Activated naive CD8-positive, alpha-beta T cell treated with anti-CD3 and anti-CD28 coated beads, Interleukin-2, amount 50 U/mL, for 24 hours (primary cell): ENCODE results near the gene DUSP8.
A peak's percentile ranks its signal among the peaks of the same experiment; 100 is the strongest.

Source experiments
- ATAC-seq: fragments of 150-1000 bp; cut with Tn5 transposase; one replicate; pipeline ENCODE4 v1.10.0; 2021
- DNase-seq: peaks from one replicate; pipeline ENCODE4 v3.0.0; 2021
- H3K27ac Mint-ChIP-seq: one replicate; pipeline ENCODE4 v1.8.0; 2021; ENCODE audit warnings: mild to moderate bottlenecking, mixed read lengths
- H3K27me3 Mint-ChIP-seq: one replicate; pipeline ENCODE4 v1.8.0; 2021; ENCODE audit warnings: mixed read lengths
- H3K36me3 Mint-ChIP-seq: one replicate; pipeline ENCODE4 v1.8.0; 2021; ENCODE audit warnings: low read depth, mixed read lengths
- H3K4me1 Mint-ChIP-seq: one replicate; pipeline ENCODE4 v1.8.0; 2021; ENCODE audit warnings: mixed read lengths
- H3K4me3 Mint-ChIP-seq: one replicate; pipeline ENCODE4 v1.8.0; 2021; ENCODE audit warnings: mild to moderate bottlenecking, moderate library complexity, mixed read lengths
- H3K9me3 Mint-ChIP-seq: one replicate; pipeline ENCODE4 v1.8.0; 2021; ENCODE audit warnings: mixed read lengths

Gene DUSP8

DNA sequence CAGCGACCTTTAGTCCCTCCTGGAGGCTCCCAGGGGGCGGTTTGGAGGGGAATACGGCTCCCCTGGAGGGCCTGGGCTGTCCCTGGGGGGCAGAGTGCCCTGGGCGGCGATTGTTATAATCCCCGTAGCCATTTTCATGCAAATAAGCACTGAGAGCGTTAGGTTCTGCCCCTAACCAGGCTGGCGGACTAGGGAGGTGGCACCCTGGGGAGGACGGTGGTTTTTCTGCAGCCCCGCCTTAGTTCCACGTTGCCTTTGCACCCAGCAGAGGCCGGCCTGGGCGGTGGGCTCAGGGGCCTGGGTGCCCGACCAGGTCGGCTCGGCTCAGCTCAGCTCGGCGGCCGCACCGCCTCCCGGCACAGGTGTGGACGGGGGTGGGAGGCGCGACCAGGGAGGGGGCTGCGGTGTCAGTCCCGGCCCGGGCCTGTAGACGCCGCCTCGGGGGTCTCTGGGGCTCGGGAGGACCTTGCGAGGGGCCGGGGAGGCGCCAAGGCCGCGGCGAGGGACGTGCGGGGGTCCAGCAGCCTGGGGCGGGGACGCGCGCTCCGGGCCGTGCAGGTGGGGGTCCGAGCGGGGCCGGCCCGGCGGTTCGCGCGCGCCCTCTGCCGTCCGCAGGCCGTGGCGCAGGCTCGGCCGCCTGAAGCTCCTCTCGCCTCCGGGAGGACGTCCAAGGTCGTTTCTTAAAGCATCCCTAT lies 2.3 kb upstream of the DUSP8 start:
- DNase-seq, result peak; percentile 66
- Mint-ChIP-seq H3K4me1 (peaks cover 14% of the 10 kb centered on the region), H3K36me3 (no peaks in the 10 kb centered on the region), H3K9me3 (peaks cover 14% of the 10 kb centered on the region), H3K27ac (no peak overlapping the region), H3K4me3 (no peak overlapping the region), H3K27me3 (peaks cover 18% of the 10 kb centered on the region)
- ATAC-seq, result peak; percentile 62

DNA sequence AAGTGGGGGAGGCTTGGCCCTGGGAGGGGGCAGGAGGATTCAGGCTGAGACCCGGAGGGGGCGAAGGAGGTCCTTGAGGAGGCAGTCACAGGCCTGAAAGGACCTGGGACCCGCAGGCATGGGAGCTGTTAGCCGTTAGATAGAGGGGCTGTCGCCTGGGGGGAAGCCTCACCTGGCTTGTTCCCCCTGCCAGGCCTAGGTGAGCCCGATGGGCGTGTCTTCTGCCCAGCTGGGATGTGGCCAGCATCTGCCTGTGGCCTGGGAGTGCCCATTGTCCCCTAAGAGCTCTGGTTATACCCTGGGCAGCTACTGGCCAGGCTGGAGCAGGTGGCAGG lies 1.8 kb upstream of the DUSP8 start:
- ATAC-seq (no peak), DNase-seq (no peak)
- H3K4me1 Mint-ChIP-seq, result peaks cover 16% of the 10 kb centered on the region
- peaks cover 18% of the 10 kb centered on the region for H3K27me3 Mint-ChIP-seq
- peaks cover 9% of the 10 kb centered on the region for H3K9me3 Mint-ChIP-seq
- H3K4me3 Mint-ChIP-seq, result peak overlapping the region; percentile 42
- no peaks in the 10 kb centered on the region for H3K36me3 Mint-ChIP-seq
- no peak overlapping the region for H3K27ac Mint-ChIP-seq

DNA sequence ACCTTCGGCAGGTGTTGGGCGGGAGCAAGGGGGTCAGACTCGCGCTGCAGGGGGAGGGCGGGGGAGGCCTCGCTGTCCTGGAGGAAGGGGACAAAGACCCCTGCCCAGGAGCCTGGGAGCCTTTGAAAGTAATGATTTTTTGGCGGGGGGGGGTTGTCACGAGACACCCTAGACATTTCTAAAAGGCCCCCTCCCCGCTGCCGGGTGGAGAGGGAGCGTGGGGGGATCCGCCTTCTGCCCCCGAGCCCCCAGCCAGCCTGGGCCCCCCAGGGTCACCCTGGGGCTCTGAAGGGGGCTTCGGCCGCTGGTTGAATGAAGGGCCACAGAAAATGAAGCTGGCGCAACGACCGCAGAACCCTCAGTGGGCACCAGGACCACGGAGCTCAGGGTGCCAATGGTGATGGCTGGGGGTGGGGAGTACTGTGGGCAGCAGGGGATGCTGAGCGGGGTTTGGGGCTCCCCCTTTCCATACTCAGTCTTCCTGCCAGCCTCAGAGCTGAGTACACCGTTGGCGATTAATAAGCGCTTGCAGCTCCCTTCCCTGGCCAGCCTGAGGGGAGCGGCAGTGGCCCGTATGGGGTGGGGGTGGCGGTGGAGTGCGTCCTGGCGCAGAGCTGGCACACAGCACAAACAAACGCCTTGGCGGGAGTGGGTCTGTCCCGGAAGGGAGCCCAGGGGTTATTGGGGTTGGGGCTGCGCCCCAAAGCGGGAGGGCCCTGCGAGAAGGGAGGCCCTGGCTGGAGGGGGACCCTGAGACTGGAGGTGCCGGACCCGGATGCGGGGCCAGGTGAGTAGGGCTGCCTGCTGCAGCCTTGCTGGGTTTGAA lies 1.2 kb upstream of the DUSP8 start:
- H3K9me3 Mint-ChIP-seq, result peaks cover 3% of the 10 kb centered on the region
- H3K27ac Mint-ChIP-seq, result no peak overlapping the region
- DNase-seq, result peak; percentile 34
- ATAC-seq, result no peak
- H3K27me3 Mint-ChIP-seq, result peaks cover 18% of the 10 kb centered on the region
- peak overlapping the region; percentile 42 for H3K4me3 Mint-ChIP-seq
- H3K36me3 Mint-ChIP-seq, result no peaks in the 10 kb centered on the region
- peaks cover 16% of the 10 kb centered on the region for H3K4me1 Mint-ChIP-seq

DNA sequence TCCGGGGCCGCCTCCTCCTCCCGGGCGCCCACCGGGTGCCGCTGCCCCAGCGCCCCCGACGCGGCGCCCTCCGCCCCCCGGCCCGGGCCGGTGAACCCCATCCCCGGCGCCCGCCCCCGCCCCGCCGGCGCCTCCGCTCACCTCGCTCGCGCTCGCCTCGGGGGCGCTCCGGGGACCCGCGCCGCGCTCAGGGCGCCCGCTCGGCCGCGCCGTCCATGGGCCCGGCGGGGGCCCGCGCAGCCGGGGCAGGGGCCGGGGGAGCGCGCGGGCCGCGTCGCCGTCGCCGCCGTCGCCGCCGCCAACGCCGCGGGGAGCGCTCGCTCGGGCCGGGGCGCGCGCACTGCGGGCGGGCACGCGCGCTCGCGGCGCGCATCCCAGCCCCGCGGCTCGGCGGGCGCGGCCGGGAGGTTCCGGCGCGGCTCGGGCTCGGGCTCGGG lies 293 bp downstream of the DUSP8 start:
- Mint-ChIP-seq H3K27me3 (peaks cover 18% of the 10 kb centered on the region), H3K27ac (no peak overlapping the region), H3K9me3 (no peaks in the 10 kb centered on the region), H3K4me1 (peaks cover 16% of the 10 kb centered on the region), H3K36me3 (no peaks in the 10 kb centered on the region), H3K4me3 (no peak overlapping the region)
- ATAC-seq (no peak), DNase-seq (no peak)

DNA sequence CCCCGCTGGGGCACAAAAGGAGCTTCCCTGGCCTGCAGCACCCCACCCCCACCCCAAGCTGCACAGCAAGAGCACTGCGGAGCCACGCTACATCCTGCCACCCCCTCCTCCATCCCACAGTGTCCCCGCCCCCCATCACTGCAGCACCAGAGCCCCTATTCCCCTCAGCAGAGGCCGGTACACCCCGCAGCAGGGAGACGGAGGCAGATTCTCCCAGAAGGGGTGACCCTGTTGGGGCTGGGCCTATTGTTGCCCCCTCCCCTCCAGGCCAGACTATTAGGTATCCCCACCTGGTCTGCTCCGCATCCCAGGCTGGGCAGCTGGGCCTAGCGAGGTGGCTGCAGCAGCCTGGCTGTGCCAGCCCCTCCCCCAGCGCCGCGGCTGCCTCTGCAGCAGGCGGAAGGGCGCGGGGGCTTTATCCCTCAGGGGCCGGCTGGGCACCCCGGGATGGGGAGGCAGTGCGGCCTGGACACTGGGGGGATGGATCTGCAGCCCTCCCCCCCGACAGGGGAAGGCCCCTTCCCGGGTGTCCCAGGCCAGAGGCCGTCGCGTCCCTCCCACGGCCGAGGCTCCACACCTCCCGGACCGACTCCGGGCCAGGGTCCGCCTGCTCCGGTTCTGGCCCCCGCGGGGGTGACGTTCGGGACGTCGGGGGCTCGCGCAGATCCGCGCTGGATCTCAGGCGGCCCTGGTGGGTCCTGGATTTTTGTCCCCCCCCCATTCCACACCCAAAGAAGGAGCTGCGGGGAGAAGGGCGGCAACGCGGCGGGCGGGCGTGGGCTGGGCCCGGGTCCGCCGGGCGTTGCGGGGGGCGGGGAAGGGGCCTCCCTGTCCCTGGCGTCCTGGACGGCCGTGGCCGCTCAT lies 943 bp downstream of the DUSP8 start:
- Mint-ChIP-seq H3K4me3 (peak overlapping the region; percentile 50), H3K36me3 (no peaks in the 10 kb centered on the region), H3K27ac (no peak overlapping the region), H3K27me3 (peaks cover 18% of the 10 kb centered on the region), H3K9me3 (no peaks in the 10 kb centered on the region), H3K4me1 (peaks cover 16% of the 10 kb centered on the region)
- DNase-seq (no peak), ATAC-seq (no peak)

DNA sequence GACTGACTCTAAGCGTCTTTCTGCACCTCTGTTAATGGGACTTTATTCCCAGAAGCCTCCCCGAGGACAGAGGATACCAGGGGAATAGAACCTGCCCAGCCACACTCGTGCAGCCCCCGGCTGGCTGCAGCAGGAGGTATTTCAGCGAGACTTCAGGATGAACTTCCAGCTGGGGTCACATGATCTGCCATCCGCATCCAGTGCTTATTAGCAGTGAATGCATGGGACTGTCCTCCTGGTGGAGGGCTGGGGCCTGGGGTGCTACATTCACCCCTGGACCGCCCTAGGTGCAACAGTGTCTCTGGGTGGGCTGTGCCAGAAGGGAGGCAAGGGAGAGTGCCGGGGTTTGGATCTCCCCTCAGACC lies 1.6 kb downstream of the DUSP8 start:
- Mint-ChIP-seq H3K4me1 (peaks cover 16% of the 10 kb centered on the region), H3K27ac (no peak overlapping the region), H3K36me3 (no peaks in the 10 kb centered on the region), H3K9me3 (no peaks in the 10 kb centered on the region), H3K27me3 (peaks cover 15% of the 10 kb centered on the region), H3K4me3 (peak overlapping the region; percentile 50)
- DNase-seq (no peak), ATAC-seq (no peak)

DNA sequence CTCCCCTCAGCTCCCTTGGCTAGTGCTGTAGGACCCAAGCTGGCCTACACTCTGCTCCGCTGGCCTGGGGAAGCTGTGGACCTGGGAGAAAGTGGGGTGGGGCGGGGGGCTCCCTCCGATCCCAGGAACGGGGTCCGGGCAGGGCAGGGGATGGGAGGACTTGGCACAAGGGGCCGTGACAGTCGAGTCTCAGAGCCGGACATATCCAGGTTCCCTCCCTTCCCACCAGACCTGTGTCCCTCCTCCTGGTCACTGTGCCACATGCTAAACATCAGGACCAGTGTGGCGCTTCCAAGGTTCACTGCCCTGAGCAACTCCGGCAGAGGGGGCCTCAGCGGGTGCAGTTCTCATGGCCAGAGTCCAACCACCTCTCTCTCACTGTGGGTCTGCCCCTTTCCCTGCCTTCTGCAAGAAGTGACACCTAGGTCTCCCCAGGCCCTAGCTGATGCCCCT lies 2.0 kb downstream of the DUSP8 start:
- H3K4me3 Mint-ChIP-seq, result no peak overlapping the region
- no peak for ATAC-seq
- H3K9me3 Mint-ChIP-seq, result no peaks in the 10 kb centered on the region
- no peak overlapping the region for H3K27ac Mint-ChIP-seq
- H3K4me1 Mint-ChIP-seq, result peaks cover 15% of the 10 kb centered on the region
- peaks cover 10% of the 10 kb centered on the region for H3K27me3 Mint-ChIP-seq
- H3K36me3 Mint-ChIP-seq, result no peaks in the 10 kb centered on the region
- DNase-seq, result no peak

DNA sequence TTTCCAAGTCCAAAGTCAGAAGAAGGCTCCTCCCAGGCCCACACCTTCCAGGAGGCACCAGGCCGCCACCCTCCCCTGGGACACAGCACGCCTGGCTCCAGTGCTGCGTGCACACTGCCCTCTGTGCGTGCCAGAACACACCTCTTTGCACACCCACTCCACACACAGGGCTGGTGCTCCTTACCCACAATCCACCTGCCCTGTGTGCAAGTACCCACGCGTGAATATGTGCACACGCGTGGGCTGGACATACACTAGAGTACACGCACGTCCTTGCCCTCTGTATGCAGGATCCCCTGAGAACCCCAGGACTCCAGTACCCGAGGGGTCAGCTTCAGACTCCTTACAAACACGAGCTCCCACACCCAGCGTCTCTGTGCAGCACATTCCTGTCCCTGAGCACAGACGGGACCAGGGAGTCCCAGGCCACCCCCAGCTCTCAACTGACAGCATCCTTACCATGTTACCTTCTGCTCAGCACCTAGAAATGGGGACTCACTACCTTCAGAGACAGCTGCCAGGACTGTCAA lies 2.8 kb downstream of the DUSP8 start:
- DNase-seq (no peak), ATAC-seq (no peak)
- Mint-ChIP-seq H3K4me3 (no peak overlapping the region), H3K27me3 (peaks cover 8% of the 10 kb centered on the region), H3K36me3 (no peaks in the 10 kb centered on the region), H3K4me1 (peaks cover 13% of the 10 kb centered on the region), H3K27ac (no peak overlapping the region), H3K9me3 (no peaks in the 10 kb centered on the region)

DNA sequence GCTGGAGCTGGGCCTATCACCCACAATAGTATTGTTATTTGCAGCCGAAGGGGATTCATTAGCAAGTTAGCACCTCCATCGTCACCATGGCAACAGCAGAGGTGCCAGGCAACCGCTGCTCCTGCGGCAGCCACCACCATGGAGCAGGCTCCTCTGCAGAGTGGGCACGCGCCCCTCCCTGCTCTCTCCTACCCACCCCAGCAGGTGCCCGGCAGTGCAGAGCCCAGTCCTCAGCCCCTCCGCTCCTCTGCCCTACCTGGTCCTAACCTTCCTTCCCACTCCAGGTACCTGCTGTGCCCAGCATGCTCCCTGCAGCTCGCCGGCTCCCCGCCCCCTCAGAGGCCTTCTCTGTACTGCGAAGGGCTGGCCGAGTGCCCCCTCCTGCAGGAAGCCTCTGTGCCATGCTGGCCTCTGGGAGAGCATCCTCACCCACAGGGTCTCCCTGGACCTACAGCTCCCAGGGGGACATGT lies 3.6 kb downstream of the DUSP8 start:
- ATAC-seq (no peak), DNase-seq (peak; percentile 33)
- H3K27me3 Mint-ChIP-seq, result peaks cover 6% of the 10 kb centered on the region
- no peak overlapping the region for H3K4me3 Mint-ChIP-seq
- H3K9me3 Mint-ChIP-seq, result no peaks in the 10 kb centered on the region
- peaks cover 10% of the 10 kb centered on the region for H3K4me1 Mint-ChIP-seq
- H3K27ac Mint-ChIP-seq, result no peak overlapping the region
- no peaks in the 10 kb centered on the region for H3K36me3 Mint-ChIP-seq

DNA sequence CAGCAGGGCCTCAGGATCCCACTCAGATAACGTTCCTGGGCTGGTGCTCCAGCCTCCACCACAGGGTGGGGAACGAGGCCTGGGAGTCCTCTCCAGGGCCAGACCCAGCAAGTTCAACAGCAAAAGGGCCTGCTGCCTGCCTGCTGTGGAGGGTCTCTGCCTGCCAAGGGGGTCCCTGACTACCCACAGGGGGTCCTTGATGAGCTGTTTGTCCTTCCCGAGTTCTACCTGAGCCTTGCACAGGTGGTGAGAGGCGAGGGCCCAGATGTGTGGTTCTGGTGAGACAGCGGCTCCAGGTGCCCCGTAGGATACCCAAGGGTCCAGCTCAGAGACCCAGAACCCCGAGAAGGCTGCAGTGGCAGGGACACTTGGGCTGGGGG lies 4.4 kb downstream of the DUSP8 start:
- H3K27me3 Mint-ChIP-seq, result peaks cover 3% of the 10 kb centered on the region
- no peak for ATAC-seq
- no peak overlapping the region for H3K4me3 Mint-ChIP-seq
- H3K27ac Mint-ChIP-seq, result no peak overlapping the region
- no peaks in the 10 kb centered on the region for H3K36me3 Mint-ChIP-seq
- DNase-seq, result no peak
- peaks cover 8% of the 10 kb centered on the region for H3K4me1 Mint-ChIP-seq
- H3K9me3 Mint-ChIP-seq, result no peaks in the 10 kb centered on the region

DNA sequence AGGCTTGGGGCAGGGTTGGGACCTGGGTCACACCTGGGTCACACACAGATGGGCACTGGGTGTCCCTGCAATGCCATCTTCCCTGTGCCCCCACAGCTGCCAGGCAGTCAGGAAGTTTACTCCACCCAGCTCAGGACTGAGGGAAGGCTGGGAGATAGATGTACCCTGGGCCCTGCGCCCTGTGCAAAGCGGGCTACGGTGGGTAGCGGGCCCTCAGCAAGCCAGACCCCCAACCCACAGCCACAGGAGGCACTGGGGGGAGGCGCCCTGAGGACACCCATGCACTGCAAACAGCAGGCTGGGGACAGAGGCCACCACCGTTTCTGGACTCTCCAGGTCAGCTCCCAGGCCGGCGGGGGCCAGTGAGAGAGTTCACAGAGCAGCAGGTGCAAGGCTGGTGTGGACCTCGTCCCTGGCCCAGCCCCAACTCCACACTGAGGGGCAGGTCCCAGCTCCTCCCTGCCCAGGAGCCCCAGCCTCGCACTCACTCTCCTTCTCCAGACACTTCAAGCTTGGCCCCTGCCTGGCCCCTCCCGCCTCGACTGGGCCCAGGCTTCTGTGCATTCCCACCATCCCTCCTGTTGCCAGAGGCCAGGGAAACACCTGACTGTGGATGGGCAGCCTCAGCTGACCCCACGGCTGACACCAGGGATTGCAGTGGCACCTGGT lies 4.9 kb downstream of the DUSP8 start:
- H3K36me3 Mint-ChIP-seq, result no peaks in the 10 kb centered on the region
- no peaks in the 10 kb centered on the region for H3K9me3 Mint-ChIP-seq
- ATAC-seq (no peak), DNase-seq (no peak)
- H3K27me3 Mint-ChIP-seq, result peaks cover 3% of the 10 kb centered on the region
- H3K4me3 Mint-ChIP-seq, result no peak overlapping the region
- no peak overlapping the region for H3K27ac Mint-ChIP-seq
- H3K4me1 Mint-ChIP-seq, result peaks cover 8% of the 10 kb centered on the region

DNA sequence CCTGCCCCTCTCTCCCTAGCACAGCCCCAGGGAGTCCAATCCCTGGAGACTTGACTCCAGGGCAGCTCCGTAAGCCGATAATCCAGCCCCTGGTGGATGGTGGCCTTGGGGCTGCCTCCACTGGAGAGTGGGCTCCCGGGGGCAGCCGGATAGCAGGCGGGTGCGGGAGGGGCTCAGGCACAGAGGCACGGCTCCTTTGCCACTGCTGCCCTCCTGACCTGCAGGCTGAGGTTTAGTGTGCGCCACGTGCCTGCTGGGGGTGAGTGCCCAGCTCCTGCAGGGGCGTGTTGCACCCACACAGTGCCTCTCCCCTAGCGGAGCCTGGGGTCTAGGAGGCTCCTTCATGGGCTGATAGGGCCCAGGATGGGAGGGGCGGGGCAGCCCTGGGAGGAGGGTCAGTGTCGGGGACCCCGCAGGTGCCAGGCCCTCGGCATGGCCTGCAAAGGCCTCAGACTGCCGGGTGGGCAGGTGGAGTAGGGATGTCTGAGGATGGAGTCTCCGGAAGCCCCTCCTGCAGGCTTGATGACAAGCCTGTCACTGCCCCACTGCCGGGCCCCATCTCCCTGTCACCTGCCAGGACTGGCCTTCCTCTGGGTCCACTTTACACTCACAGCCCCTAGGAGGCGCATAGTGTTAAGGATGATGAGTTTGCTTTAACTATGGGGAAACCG lies 5.6 kb downstream of the DUSP8 start:
- Mint-ChIP-seq H3K9me3 (no peaks in the 10 kb centered on the region), H3K4me1 (peaks cover 8% of the 10 kb centered on the region), H3K36me3 (no peaks in the 10 kb centered on the region), H3K4me3 (no peak overlapping the region), H3K27me3 (peaks cover 3% of the 10 kb centered on the region), H3K27ac (no peak overlapping the region)
- DNase-seq (no peak), ATAC-seq (no peak)

DNA sequence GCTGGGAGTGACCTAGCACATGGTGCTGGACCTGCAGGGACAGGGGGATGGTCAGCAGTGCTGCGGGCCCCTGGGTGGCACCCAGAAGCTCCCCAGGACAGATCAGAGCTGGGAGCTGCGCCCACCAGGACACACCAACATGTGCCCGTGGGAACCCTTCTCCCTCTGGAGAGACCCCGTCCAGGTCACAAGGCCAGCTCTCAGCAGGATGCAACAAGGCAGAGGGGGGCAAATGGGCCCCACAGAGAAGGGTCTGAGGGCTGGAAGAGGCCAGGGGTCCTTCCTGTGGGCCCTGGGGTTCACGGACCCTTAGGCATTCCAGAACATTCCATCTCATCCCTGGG lies 6.2 kb downstream of the DUSP8 start:
- DNase-seq (no peak), ATAC-seq (no peak)
- Mint-ChIP-seq H3K36me3 (no peaks in the 10 kb centered on the region), H3K4me3 (no peak overlapping the region), H3K27ac (no peak overlapping the region), H3K4me1 (peaks cover 8% of the 10 kb centered on the region), H3K27me3 (peaks cover 3% of the 10 kb centered on the region), H3K9me3 (no peaks in the 10 kb centered on the region)
